Prostate gland (tissue), 2 donors: ENCODE results near the gene ZBTB7B.
"Not testable (repeated sequence)": the region's sequence is repeated elsewhere in the genome, so short reads cannot be mapped to it uniquely, and the experiment has no call there.

Source experiments
- POLR2A ChIP-seq: fragments of 450-650 bp; IDR thresholded peaks from one replicate; pipeline ENCODE4 v1.6.1; 2016; ENCODE audit warnings: antibody characterized with exemption, mild to moderate bottlenecking
- POLR2AphosphoS5 ChIP-seq: sonication (generic); formaldehyde crosslinking; IDR thresholded peaks from one replicate; pipeline ENCODE4 v1.6.1; 2017; ENCODE audit warnings: antibody characterized with exemption
- TF ChIP-seq, protein P1 (sequence below), 4 experiments: fragments of 200-600 bp in 2 of 4; fragments of 450-650 bp in 2 of 4; sonication (generic) in 2 of 4; IDR thresholded peaks; 1 replicate in 3 of 4; 2 replicates in 1 of 4; pipeline ENCODE4 v1.5.1; 2016 to 2019; ENCODE audit warnings: antibody characterized with exemption in 4 of 4, mild to moderate bottlenecking in 2 of 4, moderate library complexity in 2 of 4

GRCh38 chr1:154995301-154995983 lies 7.2 kb upstream of the ZBTB7B start:
- TF ChIP-seq POLR2AphosphoS5: peak; percentile 69
- TF ChIP-seq, protein P1, sequence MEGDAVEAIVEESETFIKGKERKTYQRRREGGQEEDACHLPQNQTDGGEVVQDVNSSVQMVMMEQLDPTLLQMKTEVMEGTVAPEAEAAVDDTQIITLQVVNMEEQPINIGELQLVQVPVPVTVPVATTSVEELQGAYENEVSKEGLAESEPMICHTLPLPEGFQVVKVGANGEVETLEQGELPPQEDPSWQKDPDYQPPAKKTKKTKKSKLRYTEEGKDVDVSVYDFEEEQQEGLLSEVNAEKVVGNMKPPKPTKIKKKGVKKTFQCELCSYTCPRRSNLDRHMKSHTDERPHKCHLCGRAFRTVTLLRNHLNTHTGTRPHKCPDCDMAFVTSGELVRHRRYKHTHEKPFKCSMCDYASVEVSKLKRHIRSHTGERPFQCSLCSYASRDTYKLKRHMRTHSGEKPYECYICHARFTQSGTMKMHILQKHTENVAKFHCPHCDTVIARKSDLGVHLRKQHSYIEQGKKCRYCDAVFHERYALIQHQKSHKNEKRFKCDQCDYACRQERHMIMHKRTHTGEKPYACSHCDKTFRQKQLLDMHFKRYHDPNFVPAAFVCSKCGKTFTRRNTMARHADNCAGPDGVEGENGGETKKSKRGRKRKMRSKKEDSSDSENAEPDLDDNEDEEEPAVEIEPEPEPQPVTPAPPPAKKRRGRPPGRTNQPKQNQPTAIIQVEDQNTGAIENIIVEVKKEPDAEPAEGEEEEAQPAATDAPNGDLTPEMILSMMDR (IDR thresholded peaks at IDR 0.05): peak in 3 of 4 experiments; percentile 23 to 54 (median 41)
- not testable (repeated sequence) for TF ChIP-seq POLR2A
